ENCODE data around the gene NRCAM.

The NRCAM gene

GRCh38 chr7:108167460-108167859, 288.8 kb downstream of the NRCAM start:
- Histone ChIP-seq H3K27ac (ENCODE audit: extremely low read depth, low read depth, low read length) (no peak overlapping the region), H3K4me3 (ENCODE audit: low read depth, low read length) (no peak overlapping the region), H3K36me3 (ENCODE audit: control insufficient read depth in 2 of 2, insufficient read depth in 1 of 2, low read length in 2 of 2) (no peaks in the 10 kb centered on the region), H3K9me3 (ENCODE audit: control insufficient read depth, insufficient read depth, low read depth, low read length) (no peaks in the 10 kb centered on the region), H3K4me1 (ENCODE audit: control insufficient read depth, insufficient read depth, low read length) (no peaks in the 10 kb centered on the region)
- CTCF ChIA-PET = interaction anchor here (0.6 to 1.4 kb wide), 3 partner anchors 11 to 330 kb away, joined by 3 to 5 read pairs (median 3); no protein-coding TSS in a partner anchor
- TF ChIP-seq KLF9 (tag by site-specific recombination; IDR thresholded peaks at IDR 0.05; ENCODE audit: low read depth) = no peak
- peak; percentile 70 for TF ChIP-seq PRDM10 (tag by site-specific recombination; IDR thresholded peaks at IDR 0.05)
- POLR2A ChIA-PET = no interaction called here

GRCh38 chr7:108166687-108167086, 289.5 kb downstream of the NRCAM start:
- H3K27ac ChIP-seq (ENCODE audit: extremely low read depth, low read depth, low read length) = no peak overlapping the region
- CTCF ChIA-PET = interaction anchor here (0.6 to 1.4 kb wide), 4 partner anchors 12 to 330 kb away, joined by 3 to 5 read pairs (median 3); no protein-coding TSS in a partner anchor
- H3K9me3 ChIP-seq (ENCODE audit: control insufficient read depth, insufficient read depth, low read depth, low read length) = no peaks in the 10 kb centered on the region
- POLR2A ChIA-PET = no interaction called here
- TF ChIP-seq ZNF133 (tag by site-specific recombination; IDR thresholded peaks at IDR 0.05) (no peak), ZNF19 (tag by site-specific recombination; IDR thresholded peaks at IDR 0.05; ENCODE audit: low read depth) (no peak), ZBTB49 (tag by site-specific recombination; IDR thresholded peaks at IDR 0.05; ENCODE audit: low read depth) (no peak)
- H3K4me3 ChIP-seq (ENCODE audit: low read depth, low read length) = no peak overlapping the region
- H3K36me3 ChIP-seq (ENCODE audit: control insufficient read depth in 2 of 2, insufficient read depth in 1 of 2, low read length in 2 of 2) = no peaks in the 10 kb centered on the region
- H3K4me1 ChIP-seq (ENCODE audit: control insufficient read depth, insufficient read depth, low read length) = no peaks in the 10 kb centered on the region

GRCh38 chr7:108165723-108166122, 290.5 kb downstream of the NRCAM start:
- ChIA-PET CTCF (no interaction called here), POLR2A (no interaction called here)
- Histone ChIP-seq H3K27ac (ENCODE audit: extremely low read depth, low read depth, low read length) (no peak overlapping the region), H3K4me3 (ENCODE audit: low read depth, low read length) (no peak overlapping the region), H3K36me3 (ENCODE audit: control insufficient read depth in 2 of 2, insufficient read depth in 1 of 2, low read length in 2 of 2) (no peaks in the 10 kb centered on the region), H3K4me1 (ENCODE audit: control insufficient read depth, insufficient read depth, low read length) (no peaks in the 10 kb centered on the region), H3K9me3 (ENCODE audit: control insufficient read depth, insufficient read depth, low read depth, low read length) (no peaks in the 10 kb centered on the region)
- TF ChIP-seq ZNF362 (tag by site-specific recombination; IDR thresholded peaks at IDR 0.05) (no peak), ZNF560 (tag by site-specific recombination; IDR thresholded peaks at IDR 0.05; ENCODE audit: borderline replicate concordance) (no peak), ZNF768 (tag by site-specific recombination; IDR thresholded peaks at IDR 0.05) (no peak), ZBTB8A (tag by site-specific recombination; IDR thresholded peaks at IDR 0.05) (no peak), ZNF658 (tag by site-specific recombination; IDR thresholded peaks at IDR 0.05) (no peak), ZNF629 (tag by site-specific recombination; IDR thresholded peaks at IDR 0.05) (no peak), SP2 (tag by site-specific recombination; IDR thresholded peaks at IDR 0.05) (no peak), PBX3 (CRISPR knock-in tag; IDR thresholded peaks at IDR 0.05) (no peak), MEIS1 (CRISPR knock-in tag; IDR thresholded peaks at IDR 0.05; ENCODE audit: borderline replicate concordance) (no peak), ZNF23 (tag by site-specific recombination; IDR thresholded peaks at IDR 0.05; ENCODE audit: borderline replicate concordance) (no peak), ZNF513 (tag by site-specific recombination; IDR thresholded peaks at IDR 0.05) (no peak), ZNF600 (tag by site-specific recombination; IDR thresholded peaks at IDR 0.05) (no peak)
